Urothelium cell line (cell line): ENCODE measurements around the gene TMOD3.
"Not testable (repeated sequence)": the region's sequence is repeated elsewhere in the genome, so short reads cannot be mapped to it uniquely, and the experiment has no call there.

Source experiments
- DNase-seq: peaks from one replicate; pipeline ENCODE4 v3.0.0; 2011; ENCODE audit warnings: low spot score, mixed read lengths
- FAIRE-seq: peaks from 2 replicates; lab custom pipeline; 2011; peaks lifted over from hg19 to GRCh38; lab: Jason Lieb, UNC

The TMOD3 gene

DNA sequence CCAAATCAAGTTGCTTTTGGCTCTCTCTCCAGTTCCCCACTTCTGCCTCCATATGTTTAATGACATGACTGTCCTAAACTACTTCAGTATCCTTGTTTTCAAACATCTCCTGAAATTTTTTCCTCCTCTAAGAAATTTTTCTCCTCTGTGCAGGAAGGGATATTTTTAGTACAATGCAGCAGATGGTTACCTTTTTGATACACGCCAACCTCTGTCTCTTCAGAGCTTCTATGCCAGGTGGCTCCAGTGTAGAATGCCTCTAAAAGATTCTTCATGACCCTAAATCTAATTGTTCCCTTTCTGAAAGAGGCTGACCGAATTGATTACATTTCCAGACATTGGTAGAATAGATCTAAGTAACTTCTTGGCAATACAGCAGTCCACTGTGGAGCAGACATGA is 33.7 kb downstream of the TMOD3 start:
- DNase-seq = no peak
- FAIRE-seq = no peak

DNA sequence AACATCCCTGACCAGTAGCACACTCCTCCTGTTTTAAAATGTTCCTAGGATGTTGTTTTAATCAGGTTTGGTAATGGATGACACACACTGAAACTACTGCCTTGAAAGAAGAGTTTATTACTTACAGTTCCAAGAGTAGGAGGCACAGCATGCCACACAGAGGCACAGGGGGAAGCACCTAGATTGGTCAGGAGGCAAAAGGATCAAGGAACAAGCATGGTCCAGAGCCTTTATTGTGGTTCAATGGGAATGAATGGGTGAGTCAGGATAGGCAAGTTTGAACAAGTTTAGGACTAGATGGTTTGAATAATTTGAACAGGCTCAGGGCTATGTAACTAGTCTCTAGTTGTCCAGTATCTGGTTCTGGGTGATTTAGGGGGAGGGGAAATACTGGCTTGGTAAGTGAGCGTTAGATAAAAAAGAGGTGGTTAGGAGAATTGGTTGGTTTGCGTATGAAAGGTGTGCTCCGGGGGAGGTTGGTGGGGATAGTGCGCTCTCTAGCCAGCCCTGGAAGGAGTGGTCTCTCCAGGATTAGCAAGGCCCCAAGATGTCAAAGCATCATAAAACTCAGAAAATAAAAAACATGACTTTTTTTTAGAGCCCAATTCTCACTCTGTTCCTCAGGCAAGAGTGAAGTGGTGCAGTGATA is 35.1 kb downstream of the TMOD3 start:
- peak; percentile 35 for DNase-seq
- FAIRE-seq = no peak

DNA sequence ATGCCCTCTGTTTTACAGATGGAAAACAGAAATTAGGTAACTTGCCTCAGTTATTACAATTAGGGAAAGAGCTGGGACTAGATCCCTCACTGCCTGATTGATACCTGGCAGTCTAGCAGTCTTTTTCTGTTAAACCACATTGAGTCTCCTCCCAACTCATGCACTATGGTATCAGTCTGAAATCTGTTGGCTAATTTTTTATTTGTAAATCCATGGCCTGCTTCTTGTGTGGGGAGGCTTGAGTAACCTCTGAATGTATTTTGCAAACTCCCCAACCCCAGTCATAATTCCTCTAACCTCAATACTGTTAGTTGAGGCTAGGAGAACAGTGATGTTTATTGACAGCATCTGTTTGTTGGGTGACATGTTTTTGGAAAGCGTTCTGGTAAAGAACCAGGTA is 35.9 kb downstream of the TMOD3 start:
- FAIRE-seq = no peak

DNA sequence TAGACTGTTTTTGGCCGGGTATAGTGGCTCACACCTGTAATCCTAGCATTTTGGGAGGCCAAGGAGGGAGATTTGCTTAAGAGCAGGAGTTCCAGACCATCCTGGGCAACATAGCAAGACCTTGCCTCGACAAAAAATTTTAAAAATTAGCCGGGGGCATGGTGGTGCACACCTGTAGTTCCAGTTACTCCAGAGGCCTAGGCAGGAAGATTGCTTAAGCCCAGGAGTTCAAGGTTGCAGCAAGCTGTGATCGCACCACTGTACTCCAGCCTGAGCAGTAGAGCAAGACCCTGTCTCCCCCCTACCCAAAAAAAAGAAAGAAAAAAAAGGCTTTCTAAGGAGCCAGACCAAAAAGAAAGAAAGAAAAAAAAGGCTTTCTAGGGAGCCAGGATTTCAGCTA is 36.7 kb downstream of the TMOD3 start:
- DNase-seq = no peak
- FAIRE-seq = no peak

More for the DNA sequence above, 35.9 kb downstream of the TMOD3 start:
- no peak for DNase-seq

DNA sequence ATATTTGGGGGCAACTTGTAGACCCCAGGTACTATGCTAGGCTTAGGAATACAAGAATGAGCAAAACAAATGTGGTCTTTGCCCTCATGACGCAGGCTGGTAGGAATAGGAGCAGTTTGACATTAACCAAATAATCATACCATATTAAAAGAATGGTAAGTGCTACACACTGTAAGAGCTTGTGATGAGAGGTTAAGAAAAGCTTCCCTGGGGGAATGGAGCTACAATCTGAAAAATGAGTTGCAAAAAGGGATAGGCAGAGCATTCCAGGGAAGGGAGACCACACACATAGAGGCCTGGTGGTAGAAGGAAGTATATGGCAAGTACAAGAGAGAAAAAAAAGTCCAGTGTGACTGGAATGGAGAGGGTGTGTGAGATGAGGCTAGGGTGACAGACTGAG is 37.3 kb downstream of the TMOD3 start:
- DNase-seq (no peak), FAIRE-seq (no peak)

DNA sequence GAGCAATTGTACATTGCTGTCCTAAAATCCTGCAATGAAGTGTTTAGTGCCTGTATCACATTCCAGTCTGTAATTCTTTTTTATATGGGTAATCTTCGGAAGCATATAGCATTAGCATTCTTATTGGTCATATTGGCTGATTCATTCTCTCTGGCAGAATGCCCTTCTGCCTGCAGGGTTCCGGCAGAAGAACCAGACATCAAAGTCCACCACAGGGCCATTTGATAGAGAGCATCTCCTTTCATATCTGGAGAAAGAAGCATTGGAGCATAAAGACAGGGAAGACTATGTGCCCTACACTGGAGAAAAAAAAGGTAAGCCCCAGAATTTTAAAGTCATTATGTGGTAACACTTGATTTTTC is 39.6 kb downstream of the TMOD3 start:
- no peak for FAIRE-seq

DNA sequence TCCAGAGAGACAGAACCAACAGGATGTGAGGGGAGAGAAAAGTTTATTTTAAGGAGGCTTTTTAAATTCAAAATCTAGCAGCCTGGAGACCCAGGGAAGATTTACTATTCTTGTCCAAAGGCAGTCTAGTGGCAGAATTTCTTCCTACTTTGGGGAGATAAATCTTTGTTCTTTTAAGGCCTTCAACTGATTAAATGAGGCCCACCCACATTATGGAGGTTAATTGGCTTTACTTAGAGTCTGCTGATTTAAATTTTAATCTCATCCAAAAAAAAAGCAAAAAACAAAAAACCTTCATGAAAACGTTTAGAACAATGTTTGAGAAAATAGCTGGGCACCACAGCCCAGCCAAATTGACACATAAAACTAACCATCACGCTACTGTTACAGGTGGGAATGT is 41.3 kb downstream of the TMOD3 start:
- FAIRE-seq = no peak
- no peak for DNase-seq

More for the DNA sequence above, 39.6 kb downstream of the TMOD3 start:
- peak; percentile 29 for DNase-seq

DNA sequence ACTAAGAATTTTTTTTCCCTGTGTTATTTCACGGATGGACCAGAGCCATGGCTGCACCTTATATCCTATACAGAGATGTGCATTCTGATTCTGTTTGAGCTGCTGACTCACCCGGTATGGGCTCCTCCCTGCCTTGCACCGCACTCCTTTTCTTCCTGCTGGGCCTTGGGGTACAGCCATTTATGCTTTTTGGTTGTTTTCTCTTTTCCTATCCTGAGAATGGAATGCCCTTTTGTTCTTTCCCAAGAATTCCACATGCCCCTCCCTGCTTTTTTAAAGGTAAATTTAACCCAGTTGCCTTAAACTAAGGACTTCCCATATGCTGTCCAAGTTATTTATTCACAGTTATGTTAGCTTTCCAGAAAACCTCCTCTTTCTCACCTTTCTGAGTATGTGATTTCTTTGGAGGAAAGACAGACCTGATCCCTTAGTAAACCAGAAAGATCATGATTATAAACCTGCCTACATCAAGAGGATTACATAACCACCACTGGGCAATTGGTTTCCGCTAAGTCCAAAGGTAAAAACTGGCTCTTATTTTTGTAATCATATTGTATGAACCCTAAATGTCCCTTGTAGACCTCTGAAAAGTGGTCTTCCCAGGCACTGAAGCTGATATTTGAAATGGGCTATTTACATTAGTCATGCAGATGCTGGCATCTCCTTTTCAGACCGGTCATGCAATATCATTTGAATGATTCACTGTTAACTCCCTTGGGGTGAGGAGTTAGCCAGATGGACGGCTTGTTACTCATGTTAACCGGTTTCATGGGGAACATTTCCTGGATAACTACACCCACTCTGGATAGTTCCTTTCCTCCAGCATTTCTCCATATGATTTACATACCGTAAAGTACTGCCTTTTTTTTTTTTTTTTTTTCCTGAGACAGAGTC is 45.5 kb downstream of the TMOD3 start:
- DNase-seq (peak; percentile 70), FAIRE-seq (no peak)

DNA sequence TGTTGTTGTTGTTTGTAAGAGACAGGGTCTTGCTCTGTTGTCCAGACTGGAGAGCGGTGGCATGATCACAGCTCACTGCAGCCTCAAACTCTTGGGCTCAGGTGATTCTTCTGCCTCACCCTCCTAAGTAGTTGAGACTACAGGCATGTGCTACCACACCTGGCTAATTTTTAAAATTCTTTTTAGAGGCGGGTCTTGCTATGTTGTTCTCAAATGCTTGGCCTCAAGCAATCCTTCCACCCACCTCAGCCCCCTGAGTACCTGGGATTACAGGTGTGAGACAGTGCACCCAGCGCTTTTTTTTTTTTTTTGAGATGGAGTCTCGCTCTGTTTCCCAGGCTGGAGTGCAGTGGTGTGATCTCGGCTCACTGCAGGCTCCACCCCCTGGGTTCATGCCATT is 46.7 kb downstream of the TMOD3 start:
- DNase-seq (no peak), FAIRE-seq (no peak)

DNA sequence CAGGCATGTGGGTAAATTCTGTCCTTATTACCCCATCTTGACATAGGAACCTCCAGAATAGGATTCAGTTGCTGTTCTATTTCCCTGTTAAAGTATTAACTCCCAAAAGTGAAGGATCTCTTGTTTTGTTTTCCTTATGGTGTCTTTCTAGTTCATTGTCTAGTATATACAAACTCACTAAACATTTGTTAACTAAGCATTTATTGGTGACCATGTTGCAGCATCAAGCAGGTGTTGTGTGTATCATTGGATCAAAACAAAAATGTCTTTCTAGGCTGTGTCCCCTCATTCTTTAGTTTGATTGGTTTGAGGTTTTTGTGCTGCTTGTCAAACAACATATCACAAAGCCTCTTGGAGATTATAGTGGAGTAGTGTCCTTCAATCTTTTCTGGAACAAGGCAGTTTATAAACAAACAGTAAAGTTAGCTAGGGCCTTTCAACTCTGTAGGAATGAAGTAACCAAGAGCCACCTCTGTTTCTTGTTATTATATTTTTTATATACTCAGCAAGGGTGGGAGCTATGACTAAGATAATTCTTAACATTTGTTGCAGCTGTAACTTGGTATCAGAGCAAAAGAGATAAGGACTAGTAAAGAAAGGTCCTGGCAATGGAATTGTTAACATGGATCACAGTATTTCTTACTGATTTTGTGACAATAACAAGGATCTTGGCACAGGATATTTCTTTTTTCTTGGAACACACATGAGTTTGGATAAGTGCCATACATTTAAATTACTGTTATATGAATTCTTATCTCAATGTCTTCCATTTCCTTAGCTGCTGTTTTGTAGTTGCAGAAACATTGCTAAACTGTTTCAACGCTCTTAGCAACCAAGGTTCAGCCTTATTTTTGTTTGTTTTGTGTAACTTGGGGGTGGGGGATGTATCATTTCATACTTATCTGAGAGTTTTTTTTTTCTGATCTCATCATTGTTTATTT is 49.3 kb downstream of the TMOD3 start:
- DNase-seq = no peak
- FAIRE-seq = no peak

DNA sequence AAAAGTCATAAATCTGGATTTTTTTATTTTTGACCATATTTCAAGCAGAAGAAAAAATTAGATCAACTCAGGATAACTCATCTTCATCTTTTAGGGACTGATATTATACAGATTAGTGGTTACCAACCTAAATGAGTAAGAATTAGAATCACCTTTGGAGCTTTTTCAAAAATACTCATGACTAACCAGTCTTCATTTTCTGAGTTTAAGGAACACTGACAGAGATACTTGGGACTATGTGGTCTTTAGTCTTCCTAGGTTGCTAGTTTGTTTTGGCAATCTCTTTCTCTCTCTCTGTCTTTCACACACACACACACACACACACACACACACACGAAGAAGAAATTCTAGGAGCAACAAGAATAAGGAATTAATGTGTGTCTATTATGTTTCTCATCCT is 50.1 kb downstream of the TMOD3 start:
- no peak for DNase-seq
- no peak for FAIRE-seq

DNA sequence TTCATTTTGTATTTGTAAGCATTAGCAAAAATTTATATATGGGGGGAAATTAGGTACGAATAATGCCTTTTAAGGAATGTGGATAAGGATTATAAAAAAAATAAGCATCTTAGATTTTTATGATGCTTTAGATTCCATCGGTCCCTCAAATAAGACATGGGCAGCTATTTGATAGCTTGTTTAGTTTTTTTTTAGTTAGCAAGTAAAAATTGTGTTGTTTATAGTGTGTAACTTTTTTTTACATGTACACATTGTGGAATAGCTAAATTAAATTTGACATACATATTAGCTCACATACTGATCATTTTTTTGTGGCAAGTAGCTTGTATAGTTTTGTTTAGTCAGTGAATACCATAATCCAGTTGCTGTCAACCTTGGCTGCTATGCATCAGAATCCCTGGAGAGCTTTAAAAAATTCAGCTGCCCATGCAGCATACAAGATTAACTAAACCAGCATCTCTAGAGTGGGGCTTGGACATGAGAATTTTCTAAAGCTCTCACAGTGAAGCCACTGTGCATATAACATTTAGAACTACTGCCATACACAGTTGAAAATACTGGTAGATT is 53.9 kb downstream of the TMOD3 start:
- DNase-seq = no peak
- no peak for FAIRE-seq

DNA sequence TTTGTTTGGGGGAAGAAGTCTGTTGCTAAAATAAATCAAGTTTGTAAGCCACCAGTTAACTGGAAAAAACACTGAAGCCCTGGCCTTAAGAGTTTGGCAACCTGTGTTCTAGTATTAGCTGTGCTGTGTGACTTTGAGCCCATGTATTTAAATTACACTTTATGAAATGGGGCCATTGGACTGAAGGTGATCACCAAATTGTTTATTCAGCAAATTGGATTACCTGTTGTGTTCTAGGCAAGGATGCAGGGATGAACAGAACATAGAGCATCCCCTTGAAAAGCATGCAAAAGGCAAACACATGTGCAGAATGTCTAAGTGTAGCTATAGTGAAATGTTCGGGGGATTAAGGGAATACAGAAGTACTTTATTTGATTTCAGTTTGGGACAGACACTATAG is 54.6 kb downstream of the TMOD3 start:
- no peak for FAIRE-seq
- no peak for DNase-seq

DNA sequence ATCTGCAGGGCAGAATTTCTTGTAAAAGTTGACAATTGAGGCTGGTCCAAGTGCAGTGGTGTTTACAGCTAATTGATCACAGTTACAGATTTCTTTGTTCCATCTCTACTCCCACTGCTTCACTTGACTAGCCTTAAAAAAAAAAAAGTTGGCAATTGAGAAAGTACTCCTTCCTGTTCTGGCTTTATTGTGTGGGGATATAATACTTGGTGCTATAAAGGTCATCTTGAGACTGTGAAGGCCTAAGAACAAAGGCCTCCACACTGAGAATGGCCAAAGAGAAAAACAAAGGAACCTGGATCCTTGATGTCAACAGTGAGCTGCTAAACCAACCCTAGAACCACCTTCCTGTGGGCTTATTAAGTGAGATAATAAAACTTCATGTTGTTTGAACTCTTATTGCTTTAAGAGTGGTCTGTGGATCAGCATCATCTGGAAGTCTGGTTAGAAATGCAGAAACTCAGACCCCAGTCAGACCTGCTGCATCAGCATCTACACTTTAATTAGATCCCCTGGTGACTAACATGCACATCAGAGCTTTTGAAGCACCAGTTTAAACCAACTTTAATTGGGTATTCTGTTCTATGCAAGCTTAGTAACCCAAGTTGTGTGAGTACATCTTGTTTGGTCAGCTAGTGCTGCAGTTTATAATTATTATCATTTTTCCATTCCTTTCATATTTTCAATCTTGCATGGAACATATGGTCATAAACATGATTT is 55.2 kb downstream of the TMOD3 start:
- DNase-seq = no peak
- FAIRE-seq = no peak

DNA sequence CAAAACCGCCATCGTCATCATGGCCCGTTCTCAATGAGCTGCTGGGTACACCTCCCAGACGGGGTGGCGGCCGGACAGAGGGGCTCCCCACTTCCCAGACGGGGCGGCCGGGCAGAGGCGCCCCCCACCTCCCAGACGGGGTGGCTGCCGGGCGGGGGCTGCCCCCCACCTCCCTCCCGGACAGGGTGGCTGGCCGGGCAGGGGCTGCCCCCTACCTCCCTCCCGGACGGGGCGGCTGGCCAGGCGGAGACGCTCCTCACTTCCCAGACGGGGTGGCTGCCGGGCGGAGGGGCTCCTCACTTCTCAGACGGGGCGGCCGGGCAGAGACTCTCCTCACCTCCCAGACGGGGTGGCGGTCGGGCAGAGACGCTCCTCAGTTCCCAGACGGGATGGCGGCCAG is 56.3 kb downstream of the TMOD3 start:
- DNase-seq, FAIRE-seq: not testable (repeated sequence)

DNA sequence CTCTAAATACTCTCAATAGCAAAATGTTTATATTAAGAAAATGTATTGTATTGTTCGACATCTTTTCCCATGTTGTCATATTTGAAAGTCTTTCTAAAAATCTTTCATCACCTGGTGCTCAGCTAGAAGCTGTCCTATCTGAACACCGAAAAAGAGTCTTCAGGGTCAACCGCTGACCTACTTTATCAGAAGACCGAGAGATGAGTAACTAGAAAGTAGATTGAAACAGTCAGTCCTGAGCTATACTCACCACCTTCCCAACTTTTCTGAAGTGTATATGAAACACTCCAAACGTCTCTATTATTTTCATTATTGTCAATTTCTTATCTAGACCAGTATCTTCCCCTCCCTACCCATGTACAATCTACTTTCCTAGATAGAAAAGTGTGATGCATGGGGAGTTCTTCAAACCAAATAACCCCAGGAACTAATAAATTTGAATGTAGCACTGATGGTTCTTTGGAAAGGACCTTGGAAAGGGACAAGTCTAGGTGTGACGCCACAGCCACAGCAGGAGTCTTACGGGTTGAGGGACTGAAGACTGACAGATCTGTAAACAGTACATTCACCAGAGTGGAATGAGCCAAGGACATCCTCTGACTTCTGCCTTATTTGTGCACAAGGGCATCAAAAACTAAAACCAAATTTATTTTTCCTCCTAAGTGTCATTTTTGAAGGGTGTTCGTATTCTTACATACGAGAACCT is 58.6 kb downstream of the TMOD3 start:
- no peak for DNase-seq

DNA sequence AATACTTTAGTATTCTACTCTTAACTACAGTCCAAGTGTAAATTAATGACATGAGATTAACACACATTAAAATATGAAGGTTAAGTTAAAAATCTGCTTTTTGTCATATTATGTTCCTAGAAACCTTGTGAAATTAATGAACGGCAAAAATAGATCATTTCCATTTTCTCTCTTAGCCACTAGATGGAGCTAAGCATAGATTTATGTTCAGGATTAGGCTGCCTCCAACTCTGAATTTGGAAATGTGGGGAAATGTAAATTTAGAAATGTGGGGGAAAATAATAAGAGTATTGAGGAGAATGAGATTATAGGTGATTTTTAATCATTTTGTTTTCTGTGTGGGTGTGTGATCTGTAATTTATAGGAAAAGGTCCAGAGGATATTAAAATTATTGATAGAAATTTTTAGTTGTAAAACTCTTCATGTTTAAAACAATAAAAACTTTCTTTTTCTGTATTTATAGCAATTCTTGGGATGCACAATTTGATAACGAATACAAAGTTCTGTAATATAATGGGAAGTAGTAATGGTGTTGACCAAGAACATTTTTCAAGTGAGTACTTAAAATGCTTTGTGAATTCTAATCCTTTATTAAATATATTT is 59.2 kb downstream of the TMOD3 start:
- no peak for FAIRE-seq
- DNase-seq = peak; percentile 27

More for the DNA sequence above, 58.6 kb downstream of the TMOD3 start:
- FAIRE-seq = no peak

DNA sequence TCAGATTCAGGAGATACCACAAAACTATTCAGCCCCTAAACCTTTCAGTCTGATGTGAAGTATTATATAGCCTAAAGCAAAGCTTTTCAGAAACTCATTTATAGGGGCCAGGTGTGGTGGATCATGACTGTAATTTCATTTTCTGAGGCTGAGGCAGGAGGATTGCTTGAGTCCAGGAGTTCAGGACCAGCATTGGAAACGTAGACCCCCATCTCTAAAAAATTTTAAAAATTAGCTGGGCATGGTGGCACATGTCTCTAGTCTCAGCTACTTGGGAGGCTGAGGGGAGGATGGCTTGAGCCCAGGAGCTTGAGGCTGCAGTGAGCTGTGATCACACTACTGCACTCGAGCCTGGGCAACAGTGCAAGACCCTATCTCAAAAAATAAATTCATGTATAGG is 60.0 kb downstream of the TMOD3 start:
- FAIRE-seq = no peak

DNA sequence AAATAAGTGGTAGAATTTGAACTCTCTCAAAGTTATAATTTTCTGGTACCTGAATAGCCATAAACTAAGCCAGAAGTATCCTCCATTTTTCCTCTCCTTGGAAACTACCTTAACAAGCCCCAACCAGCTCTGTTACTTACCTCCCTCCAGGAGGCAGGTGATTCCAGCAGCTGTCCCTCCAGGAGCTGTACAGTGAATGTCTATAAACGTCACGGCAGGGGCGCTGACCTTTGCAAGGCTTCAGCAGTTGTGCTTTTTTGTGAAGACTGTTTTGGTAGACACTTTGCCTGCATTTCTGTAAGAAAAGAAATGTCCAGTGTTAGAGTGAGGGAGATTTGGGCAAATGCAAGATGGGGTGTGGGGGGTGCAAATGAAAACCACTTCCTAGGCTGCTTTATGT is 75.0 kb downstream of the TMOD3 start:
- DNase-seq (no peak), FAIRE-seq (no peak)

More for the DNA sequence above, 60.0 kb downstream of the TMOD3 start:
- no peak for DNase-seq
